RWPE1 (cell line): Measurements from ENCODE around the gene GGT1.
"Not testable (repeated sequence)": the region's sequence is repeated elsewhere in the genome, so short reads cannot be mapped to it uniquely, and the experiment has no call there.

ENCODE experiments used
- CTCF ChIA-PET: fragments of 350-600 bp; sonication (Branson Sonifier 250); formaldehyde crosslinking; extraction: SDS; loops from one replicate; lab custom pipeline; 2021; lab: Yijun Ruan, JAX
- POLR2A ChIA-PET: fragments of 400-600 bp; formaldehyde crosslinking; extraction: SDS; loops from one replicate; lab custom pipeline; 2020; ENCODE audit warnings: antibody characterized with exemption; ENCODE audit not compliant: low non-redundant PET; lab: Yijun Ruan, JAX
- DNase-seq: peaks from one replicate; pipeline ENCODE4 v3.0.0; 2012; ENCODE audit warnings: low spot score
- H3K27ac ChIP-seq: fragments of 450-650 bp; 2 replicates; pipeline ENCODE4 v1.5.1; 2017
- TF ChIP-seq, protein P1 (sequence below): fragments of 450-650 bp; conservative IDR thresholded peaks from 2 replicates; pipeline ENCODE4 v1.5.1; 2017; ENCODE audit warnings: low read depth, mild to moderate bottlenecking

The GGT1 gene

DNA sequence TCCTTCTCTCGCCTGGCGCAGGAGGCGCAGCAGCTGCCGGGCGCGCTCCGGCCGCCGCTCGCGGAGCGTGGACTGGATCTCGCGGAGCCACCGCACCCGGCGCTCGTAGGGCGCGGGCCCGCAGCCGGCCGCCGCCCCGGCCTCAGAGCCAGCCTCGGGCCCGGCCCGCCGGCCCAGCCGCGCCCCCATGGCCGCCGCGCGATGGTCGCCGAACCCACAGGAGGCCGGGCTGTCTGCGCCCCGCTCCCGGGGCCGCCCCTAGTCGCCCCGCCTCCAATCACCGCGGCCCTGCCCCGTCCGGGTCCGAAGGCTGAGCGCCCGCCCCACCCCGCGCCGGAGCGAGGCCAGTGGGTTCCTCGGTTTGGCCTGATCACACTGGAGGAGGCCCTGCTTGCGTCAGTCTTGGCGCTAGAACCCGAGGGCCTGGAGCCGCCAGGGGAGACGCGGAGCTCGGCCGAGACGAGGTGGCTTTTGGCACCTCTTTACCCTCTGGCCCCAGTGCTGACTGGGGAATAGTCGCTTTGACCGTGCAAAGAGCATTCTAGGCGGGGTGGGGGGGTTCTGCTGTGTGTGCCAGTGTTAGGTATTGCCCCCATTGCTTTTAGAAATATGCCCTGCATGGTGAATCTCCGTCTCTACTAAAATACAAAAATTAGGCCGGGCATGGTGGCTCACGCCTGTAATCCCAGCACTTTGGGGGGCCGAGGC lies 10.0 kb upstream of the GGT1 start, which contains the start of gene LRRC75B:
Gene LRRC75B (minus strand): TSS at position 223 of the 708 bp plus-strand sequence. CDS start 34 bp downstream, at position 189.
- ChIA-PET CTCF (interaction anchor here (0.6 kb wide), 1 partner anchor 168 kb away, joined by 3 read pairs; no protein-coding TSS in a partner anchor), POLR2A (no interaction called here)

DNA sequence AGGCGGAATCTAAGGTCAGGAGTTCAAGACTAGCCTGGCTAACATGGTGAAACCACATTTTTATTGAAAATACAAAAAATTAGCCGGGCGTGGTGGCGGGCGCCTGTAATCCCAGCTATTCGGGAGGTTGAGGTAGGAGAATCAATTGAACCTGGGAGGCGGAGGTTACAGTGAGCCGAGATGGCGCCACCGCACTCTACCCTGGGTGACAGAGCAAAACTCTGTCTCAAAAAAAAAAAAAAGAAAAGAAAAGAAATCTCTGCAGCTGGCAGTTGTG lies 9.5 kb upstream of the GGT1 start:
- CTCF ChIA-PET, POLR2A ChIA-PET: not testable (repeated sequence)
- H3K27ac ChIP-seq, result peak overlapping the region; percentile 76

More for the DNA sequence above, 10.0 kb upstream of the GGT1 start, which contains the start of gene LRRC75B:
- TF ChIP-seq, protein P1, sequence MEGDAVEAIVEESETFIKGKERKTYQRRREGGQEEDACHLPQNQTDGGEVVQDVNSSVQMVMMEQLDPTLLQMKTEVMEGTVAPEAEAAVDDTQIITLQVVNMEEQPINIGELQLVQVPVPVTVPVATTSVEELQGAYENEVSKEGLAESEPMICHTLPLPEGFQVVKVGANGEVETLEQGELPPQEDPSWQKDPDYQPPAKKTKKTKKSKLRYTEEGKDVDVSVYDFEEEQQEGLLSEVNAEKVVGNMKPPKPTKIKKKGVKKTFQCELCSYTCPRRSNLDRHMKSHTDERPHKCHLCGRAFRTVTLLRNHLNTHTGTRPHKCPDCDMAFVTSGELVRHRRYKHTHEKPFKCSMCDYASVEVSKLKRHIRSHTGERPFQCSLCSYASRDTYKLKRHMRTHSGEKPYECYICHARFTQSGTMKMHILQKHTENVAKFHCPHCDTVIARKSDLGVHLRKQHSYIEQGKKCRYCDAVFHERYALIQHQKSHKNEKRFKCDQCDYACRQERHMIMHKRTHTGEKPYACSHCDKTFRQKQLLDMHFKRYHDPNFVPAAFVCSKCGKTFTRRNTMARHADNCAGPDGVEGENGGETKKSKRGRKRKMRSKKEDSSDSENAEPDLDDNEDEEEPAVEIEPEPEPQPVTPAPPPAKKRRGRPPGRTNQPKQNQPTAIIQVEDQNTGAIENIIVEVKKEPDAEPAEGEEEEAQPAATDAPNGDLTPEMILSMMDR, result no peak
- peak; percentile 71 for DNase-seq
- H3K27ac ChIP-seq, result peak within 1 kb of the TSS; percentile 76

DNA sequence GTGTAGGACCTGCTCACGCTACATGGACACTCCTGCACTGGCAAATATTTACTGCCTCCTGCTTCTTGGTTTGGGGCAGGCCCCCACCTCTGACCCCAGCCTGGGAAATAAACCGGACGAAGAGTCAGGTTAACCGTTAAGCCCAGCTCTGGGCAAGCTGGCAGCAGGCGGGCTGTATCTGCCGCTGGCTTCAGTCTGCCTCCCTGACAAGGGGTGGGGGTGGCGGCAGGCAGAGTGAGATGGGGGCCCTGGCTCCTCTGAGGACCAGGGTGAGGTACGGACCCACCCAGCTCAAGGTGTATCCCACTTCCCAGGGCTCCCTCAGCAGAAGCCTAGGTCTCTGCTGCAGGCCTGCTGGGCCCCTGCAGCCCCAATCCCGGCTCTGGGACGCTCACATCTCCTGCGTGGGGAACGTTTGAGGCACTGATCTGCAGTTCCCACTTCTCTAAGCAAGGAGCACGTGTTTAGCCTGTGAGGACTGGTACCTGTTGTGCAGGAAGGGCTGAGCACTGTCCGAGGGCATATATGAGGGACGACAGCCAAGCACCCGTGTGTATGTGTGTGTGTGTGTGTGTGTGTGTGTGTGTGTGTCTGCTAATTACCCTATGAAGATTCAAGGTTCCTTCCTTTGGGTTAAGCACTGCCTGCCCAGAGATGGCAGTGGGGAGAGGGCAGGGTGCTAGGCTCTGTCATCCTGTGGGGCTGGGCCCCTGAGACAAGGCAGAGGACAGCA lies 9.0 kb upstream of the GGT1 start:
- ChIA-PET CTCF (no interaction called here), POLR2A (no interaction called here)
- TF ChIP-seq, protein P1, result no peak
- no peak for DNase-seq
- H3K27ac ChIP-seq, result peak overlapping the region; percentile 76

More for the DNA sequence above, 9.5 kb upstream of the GGT1 start:
- DNase-seq, result not testable (repeated sequence)

DNA sequence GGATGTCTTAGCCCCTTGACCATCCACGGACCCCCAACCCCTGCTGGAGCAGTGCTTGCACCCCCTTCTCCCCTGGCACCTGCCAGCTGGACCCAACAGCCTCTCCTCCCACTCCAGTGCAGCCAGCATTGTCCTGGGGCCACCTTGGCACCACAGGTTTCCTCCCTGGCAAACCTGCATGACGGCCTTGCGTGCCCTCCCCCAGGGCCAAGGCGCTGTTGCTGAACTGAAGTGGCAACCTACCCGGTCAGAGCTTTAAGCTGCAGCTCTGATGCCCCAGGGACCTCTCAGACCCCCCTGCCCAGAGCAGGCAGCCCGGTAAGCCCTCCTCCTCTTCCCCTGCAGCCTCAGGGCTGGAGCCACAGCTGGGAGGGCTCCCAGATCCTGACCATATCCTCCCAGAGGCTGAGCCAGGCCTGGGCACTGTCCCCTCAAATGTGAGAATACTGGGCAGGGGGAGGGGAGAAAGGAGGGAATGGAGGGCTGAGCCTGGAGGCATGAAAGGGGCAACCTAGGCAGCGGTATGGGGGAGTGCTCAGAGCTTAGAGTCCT lies 8.3 kb upstream of the GGT1 start:
- TF ChIP-seq, protein P1, result no peak
- no peak for DNase-seq
- H3K27ac ChIP-seq, result peak overlapping the region; percentile 76; the same call in 1 of the 2 replicates
- CTCF ChIA-PET, result no interaction called here
- POLR2A ChIA-PET, result no interaction called here

DNA sequence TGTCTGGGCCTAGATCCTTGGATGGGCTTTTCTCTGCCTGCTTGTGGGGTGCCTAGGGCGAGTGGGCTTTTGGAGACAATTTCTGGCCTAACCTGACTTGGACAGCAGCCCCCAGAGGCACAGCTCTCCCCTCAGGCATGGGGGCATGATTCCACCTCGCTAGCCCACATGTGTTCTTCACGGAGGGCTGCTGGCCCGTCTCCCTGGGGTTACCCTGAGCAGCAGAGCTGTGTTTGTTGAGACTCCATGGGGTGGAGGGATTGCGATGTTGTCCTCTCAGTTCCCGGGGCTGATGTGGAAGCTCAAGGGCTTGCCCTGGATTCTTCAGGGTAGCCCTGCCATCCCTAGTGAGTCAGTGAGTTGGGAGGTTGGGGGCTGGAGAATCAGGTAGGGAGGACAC lies 7.8 kb upstream of the GGT1 start:
- ChIA-PET POLR2A (no interaction called here), CTCF (interaction anchor here (0.6 kb wide), 2 partner anchors 27 to 173 kb away, joined by 4 to 8 read pairs; no protein-coding TSS in a partner anchor)
- TF ChIP-seq, protein P1, result no peak
- DNase-seq, result no peak
- H3K27ac ChIP-seq, result no peak overlapping the region

DNA sequence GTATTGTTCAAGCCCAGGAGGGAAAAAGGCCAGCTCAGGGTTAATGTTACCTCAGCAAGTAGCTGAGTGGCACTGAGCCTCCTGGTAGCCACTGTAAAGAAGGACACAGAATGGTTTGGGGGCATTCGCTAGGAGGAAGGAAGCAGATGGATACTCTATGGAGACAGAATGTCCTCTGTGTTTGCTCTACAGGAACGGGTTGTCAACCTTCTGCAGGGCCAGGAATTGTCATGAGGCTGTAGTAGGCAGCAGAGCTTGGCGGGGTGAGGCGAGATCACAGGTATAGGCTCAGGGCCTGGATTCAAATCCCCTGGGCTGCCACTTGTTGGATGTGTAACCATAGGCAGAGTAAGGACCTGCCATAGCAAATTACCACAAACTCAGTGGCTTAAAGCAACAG lies 7.1 kb upstream of the GGT1 start:
- H3K27ac ChIP-seq, result no peak overlapping the region
- TF ChIP-seq, protein P1, result no peak
- CTCF ChIA-PET, result interaction anchor here (0.6 kb wide), 2 partner anchors 26 to 173 kb away, joined by 4 to 8 read pairs; no protein-coding TSS in a partner anchor
- no peak for DNase-seq
- POLR2A ChIA-PET, result no interaction called here

DNA sequence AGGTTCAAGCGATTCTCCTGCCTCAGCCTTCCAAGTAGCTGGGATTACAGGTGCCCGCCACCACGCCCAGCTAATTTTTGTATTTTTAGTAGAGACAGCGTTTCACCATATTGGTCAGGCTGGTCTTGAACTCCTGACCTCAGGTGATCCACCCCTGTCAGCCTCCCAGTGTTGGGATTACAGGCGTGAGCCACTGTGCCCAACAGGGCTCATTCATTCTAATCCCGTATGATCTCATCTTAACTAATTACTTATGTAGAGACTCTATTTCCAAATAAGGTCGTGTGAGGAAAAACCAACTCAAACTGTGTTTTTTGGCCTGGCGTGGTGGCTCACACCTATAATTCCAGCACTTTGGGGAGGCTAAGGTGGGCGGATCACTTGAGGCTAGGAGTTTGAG lies 5.9 kb upstream of the GGT1 start:
- DNase-seq, POLR2A ChIA-PET, CTCF ChIA-PET, H3K27ac ChIP-seq: not testable (repeated sequence)
